ENCODE data around the gene SPTLC3.

SPTLC3 gene

GRCh38 chr20:13147071-13147963 is 138.5 kb downstream of the SPTLC3 start:
- no peak for DNase-seq

DNA sequence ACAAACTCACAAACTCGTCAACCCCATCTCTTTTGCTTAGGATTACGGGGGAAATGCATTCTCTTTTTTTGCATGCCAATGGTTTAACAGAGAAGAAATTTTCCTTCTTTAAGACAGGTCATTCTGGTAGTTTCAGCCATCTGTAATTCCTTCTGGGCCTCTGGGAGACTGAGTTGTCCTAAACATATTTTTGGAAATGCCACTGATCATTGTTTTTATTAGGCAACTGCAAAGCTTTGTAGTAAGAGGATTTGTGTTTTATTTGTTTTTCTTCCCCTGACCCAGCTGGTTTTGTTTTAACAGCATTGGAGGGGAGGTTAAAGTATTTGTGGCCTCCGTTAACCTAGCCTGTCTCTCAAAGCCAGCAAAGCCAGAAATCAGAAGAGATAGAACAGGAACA is 139.2 kb downstream of the SPTLC3 start:
- no peak for DNase-seq

- DNase-seq = no peak
Observed at GRCh38 chr20:13148402-13148801, 139.6 kb downstream of the SPTLC3 start.

GRCh38 chr20:13148961-13149360 is 140.2 kb downstream of the SPTLC3 start:
- DNase-seq = no peak

GRCh38 chr20:13149371-13150105 is 140.8 kb downstream of the SPTLC3 start:
- no peak for DNase-seq

GRCh38 chr20:13158369-13158768 is 149.6 kb downstream of the SPTLC3 start:
- DNase-seq = no peak

DNA sequence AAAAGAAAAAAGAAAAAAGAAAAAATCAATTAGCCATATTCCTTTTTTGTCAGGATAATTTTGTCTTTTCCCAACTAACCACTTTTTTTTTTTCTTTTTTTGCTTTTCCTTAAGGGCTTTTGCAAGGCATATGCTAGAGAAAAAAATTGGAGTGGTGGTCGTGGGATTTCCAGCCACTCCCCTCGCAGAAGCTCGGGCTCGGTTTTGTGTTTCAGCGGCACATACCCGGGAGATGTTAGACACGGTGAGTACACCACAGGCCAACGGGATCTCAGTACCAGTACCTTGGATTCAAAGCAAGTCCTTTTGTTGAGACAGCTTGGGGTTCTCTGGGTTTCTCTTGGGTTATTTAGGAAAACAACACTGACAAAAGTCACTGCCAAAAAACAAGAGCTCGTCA is 151.1 kb downstream of the SPTLC3 start:
- DNase-seq = no peak

DNA sequence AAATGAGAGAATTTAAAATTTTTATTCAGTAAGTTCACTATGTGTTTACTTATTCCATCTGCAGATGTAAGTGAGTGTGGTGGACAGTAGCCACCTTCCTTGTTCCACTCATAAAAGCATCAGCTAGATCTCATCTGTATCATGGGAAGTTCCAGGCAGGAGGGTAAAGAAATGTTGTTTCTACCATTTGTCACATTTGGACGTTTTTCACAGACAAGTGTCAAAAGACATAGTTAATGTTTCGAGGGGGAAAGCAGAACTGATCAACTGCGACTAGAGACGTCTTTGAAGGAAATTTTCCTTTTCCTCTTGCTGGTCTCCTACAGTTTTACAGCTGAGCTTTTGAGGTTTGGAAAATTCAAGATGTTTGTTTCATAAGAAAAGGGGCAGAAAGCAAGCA is 156.4 kb downstream of the SPTLC3 start:
- no peak for DNase-seq

DNA sequence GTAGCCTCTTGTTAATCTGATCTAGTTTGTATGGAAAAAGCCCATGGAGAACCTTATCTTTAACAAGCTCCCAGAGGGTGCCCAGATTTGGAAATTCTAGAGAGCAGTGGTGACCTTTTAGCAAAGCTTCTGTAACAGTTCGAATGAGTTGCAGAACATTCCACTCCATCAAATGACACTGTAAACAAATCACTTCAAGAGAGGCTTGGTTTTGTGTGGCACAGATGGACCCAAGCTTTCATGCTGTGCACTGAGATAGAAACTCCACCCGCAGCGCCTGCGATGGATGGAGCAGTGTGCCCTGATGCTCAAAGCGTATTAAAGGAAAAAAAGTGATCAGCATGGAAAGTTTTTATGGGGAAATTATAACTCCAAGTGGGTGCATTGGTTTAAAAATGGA is 157.2 kb downstream of the SPTLC3 start:
- no peak for DNase-seq

- DNase-seq = no peak
Observed at GRCh38 chr20:13166437-13166836, 157.7 kb downstream of the SPTLC3 start.

GRCh38 chr20:13169086-13169485 is 160.3 kb downstream of the SPTLC3 start:
- no peak for DNase-seq

GRCh38 chr20:13170771-13171170 is 162.0 kb downstream of the SPTLC3 start:
- DNase-seq = no peak

DNA sequence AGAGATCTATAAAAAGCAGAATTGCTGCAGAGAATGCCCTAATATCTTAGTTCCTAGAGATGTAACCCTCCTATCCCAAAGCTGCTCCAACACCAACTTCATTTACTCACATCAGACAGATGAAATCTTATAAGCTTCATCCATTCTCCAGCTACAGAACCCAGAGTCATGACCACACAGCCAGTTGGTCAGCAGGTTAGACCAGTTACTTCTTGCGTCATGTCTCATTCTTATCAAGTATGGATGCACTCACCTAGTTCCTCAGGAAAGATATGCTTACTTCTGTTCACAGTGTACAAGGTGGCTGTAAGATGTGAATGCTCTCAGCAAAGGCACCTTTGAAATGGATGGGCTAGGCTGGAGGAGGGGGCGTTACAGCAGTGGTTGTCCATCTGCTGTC is 164.4 kb downstream of the SPTLC3 start:
- no peak for DNase-seq

- DNase-seq = no peak
Observed at GRCh38 chr20:13174402-13174801, 165.6 kb downstream of the SPTLC3 start.

- DNase-seq = no peak
Observed at GRCh38 chr20:13180986-13181889, 172.5 kb downstream of the SPTLC3 start.

- peak; percentile 21 for DNase-seq
Observed at GRCh38 chr20:13183005-13183404, 174.2 kb downstream of the SPTLC3 start.

DNA sequence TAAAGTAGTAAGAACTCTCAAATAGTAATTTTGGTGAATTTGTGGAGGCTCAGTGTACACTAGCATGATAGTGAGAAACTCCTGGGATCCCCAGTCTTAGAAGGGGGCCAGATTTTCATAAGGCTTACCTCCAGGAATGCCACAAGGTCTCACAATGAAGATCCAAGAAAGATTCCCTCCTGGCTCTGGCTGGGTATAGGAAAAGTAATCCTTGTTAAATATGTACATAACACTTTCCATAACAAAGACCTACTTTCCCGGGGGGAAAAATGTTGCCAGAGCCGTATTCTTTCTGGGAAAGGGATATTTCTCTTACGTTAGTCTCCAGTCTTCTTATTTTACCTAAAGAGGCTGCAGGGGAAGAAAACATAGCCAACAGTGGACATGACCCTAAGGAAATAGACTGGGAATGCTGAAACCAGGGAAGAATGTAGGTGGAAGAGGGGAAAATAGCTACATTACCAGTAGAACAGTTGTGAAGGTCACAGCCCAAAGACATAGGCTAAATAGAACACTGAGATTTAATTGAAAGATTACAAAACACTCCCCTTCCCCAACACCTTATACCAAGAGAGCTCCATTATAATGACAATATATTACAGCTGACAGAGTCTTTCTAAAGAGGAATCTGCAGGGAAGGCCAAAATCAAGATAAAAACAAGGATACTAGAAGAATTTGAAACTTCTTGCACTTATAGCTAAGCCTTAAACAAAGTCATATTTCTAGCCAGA is 177.4 kb downstream of the SPTLC3 start:
- DNase-seq = no peak

DNA sequence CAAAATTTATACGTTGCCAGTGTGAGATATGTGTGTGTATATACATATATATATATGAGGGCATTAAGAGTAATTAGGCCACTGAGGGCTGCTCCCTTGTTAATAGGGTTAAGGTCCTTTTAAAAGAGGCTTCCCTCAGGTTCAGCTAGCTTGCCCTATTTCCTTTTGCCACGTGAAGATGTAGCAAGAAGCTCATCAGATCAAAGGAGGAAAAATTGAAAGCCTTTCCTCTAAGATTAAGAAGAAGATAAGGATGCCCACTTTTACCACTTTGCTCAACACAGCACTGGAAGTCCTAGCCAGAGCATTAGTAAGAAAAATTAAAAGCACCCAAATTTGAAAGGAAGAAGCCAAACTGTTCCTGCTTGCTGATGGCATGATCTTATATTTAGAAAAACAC is 179.1 kb downstream of the SPTLC3 start:
- DNase-seq = no peak

DNA sequence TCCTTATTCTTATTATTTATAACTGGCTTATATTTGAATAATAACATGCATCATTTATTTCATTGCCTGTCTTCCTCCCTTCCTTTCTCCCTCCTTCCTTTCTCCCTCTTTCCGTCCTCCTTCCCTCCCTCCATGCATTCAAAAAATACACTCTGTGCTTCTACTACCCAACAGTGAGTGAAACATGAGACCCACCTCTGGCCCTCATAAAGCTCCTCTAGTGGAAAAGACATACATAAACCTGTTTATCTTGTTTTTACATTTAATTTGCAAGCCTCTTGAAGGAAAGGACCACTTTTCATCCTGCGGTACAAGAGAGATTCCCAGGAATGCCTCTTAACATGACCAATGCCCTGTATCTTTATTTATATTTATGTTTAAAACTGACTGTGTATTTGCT is 190.5 kb downstream of the SPTLC3 start:
- DNase-seq = no peak

GRCh38 chr20:13200767-13201500 is 192.2 kb downstream of the SPTLC3 start:
- DNase-seq = no peak

GRCh38 chr20:13202565-13202964 is 193.8 kb downstream of the SPTLC3 start:
- no peak for DNase-seq

DNA sequence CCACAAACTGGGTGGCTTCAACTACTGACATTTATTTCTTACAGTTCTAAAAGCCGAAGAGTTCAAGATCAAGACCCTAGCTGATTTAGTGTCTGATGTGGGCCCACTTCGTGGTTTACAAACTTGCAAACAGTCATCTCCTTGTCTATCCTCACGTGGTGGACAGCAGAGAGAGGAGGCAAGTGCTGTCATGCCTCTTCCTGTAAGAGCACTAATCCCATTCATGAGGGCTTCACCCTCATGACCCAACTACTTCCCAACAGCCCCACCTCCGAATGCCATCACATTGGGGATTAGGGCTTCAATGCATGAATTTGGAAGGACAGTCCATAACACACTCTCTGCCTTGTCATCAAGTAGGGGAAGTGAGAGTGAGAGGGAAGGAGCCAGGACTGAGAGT is 196.7 kb downstream of the SPTLC3 start:
- DNase-seq = no peak

Measured in activated CD4-positive, alpha-beta T cell treated with anti-CD3 and anti-CD28 coated beads for 48 hours (primary cell).